K562 (cell line): ENCODE measurements around the gene SNRPA. TPM values are rescaled to one million over a fixed set of nuclear protein-coding genes. Genes with fewer than 3 reads are reported as not detected.

Experiments
- BCL6 ChIP-seq: fragments of 250-450 bp; sonication (Bioruptor Pico); IDR thresholded peaks from 2 replicates; pipeline ENCODE4 v1.4.0; 2020
- BCOR ChIP-seq: fragments of 450-650 bp; IDR thresholded peaks from 2 replicates; pipeline ENCODE4 v1.6.1; 2016
- CCNT2 ChIP-seq: IDR thresholded peaks from 2 replicates; pipeline ENCODE4 v1.6.1; 2011; ENCODE audit warnings: borderline replicate concordance, low read depth, mild to moderate bottlenecking, moderate library complexity, mixed read lengths, low read length; ENCODE audit not compliant: insufficient read length; ENCODE audit errors: extremely low read depth
- CXXC5 ChIP-seq: fragments of 250-450 bp; sonication (Bioruptor Pico); IDR thresholded peaks from 2 replicates; pipeline ENCODE4 v1.8.0; 2022; ENCODE audit warnings: inconsistent platforms, mild to moderate bottlenecking, moderate library complexity
- DNMT1 ChIP-seq: fragments of 450-650 bp; IDR thresholded peaks from 2 replicates; pipeline ENCODE4 v1.6.1; 2016; ENCODE audit warnings: antibody characterized with exemption, mild to moderate bottlenecking
- HIVEP1 ChIP-seq: fragments of 250-450 bp; sonication (Bioruptor Pico); IDR thresholded peaks from 2 replicates; pipeline ENCODE4 v1.4.0; 2020; ENCODE audit warnings: mild to moderate bottlenecking
- HMG20A ChIP-seq: fragments of 450-650 bp; formaldehyde crosslinking; conservative IDR thresholded peaks from 2 replicates; pipeline ENCODE4 v1.4.0; 2020; ENCODE audit warnings: mild to moderate bottlenecking, mixed read lengths
- JUNB ChIP-seq: fragments of 450-650 bp; formaldehyde crosslinking; conservative IDR thresholded peaks from 2 replicates; pipeline ENCODE4 v1.4.0; 2020; ENCODE audit warnings: mild to moderate bottlenecking
- MAFG ChIP-seq: fragments of 450-650 bp; conservative IDR thresholded peaks from 2 replicates; pipeline ENCODE4 v1.6.1; 2016; ENCODE audit warnings: missing genetic modification characterization, missing compliant biosample characterization
- NFIC ChIP-seq: fragments of 450-650 bp; IDR thresholded peaks from 2 replicates; pipeline ENCODE4 v1.6.1; 2017; ENCODE audit warnings: mild to moderate bottlenecking, inconsistent platforms
- PCBP2 ChIP-seq: fragments of 200-400 bp; formaldehyde crosslinking; IDR thresholded peaks from 2 replicates; pipeline ENCODE4 v1.6.1; 2018; ENCODE audit warnings: low read length, low read depth, mild to moderate bottlenecking, moderate library complexity; ENCODE audit not compliant: poor library complexity, severe bottlenecking
- SAFB ChIP-seq: fragments of 200-400 bp; formaldehyde crosslinking; IDR thresholded peaks from 2 replicates; pipeline ENCODE4 v1.6.1; 2017; ENCODE audit warnings: low read depth, low read length, borderline replicate concordance
- TAF1 ChIP-seq: IDR thresholded peaks from 2 replicates; pipeline ENCODE4 v1.6.1; 2011; ENCODE audit warnings: mild to moderate bottlenecking, low read length, moderate library complexity; ENCODE audit not compliant: insufficient read depth, control insufficient read depth, severe bottlenecking; ENCODE audit errors: extremely low read depth
- TEAD4 ChIP-seq, 2 experiments: sonication (generic) in 1 of 2; formaldehyde crosslinking in 1 of 2; IDR thresholded peaks; 2 replicates each; pipeline versions ENCODE4 v1.6.1 to v1.8.0; 2012 to 2022; ENCODE audit warnings: borderline replicate concordance in 1 of 2, inconsistent platforms in 1 of 2, low read length in 1 of 2, mild to moderate bottlenecking in 1 of 2, missing genetic modification reagents in 1 of 2
- TOE1 ChIP-seq, 2 experiments: fragments of 450-650 bp in 1 of 2; sonication (generic) in 1 of 2; formaldehyde crosslinking in 1 of 2; IDR thresholded peaks; 2 replicates each; pipeline versions ENCODE4 v1.7.1 to v1.8.0; 2016 to 2022; ENCODE audit warnings: borderline replicate concordance in 2 of 2, mild to moderate bottlenecking in 2 of 2, antibody characterized with exemption in 1 of 2, inconsistent platforms in 1 of 2, low read depth in 1 of 2, missing genetic modification reagents in 1 of 2, moderate library complexity in 1 of 2
- YBX1 ChIP-seq: fragments of 450-650 bp; IDR thresholded peaks from 2 replicates; pipeline ENCODE4 v1.7.1; 2016; ENCODE audit warnings: mild to moderate bottlenecking
- ZC3H4 ChIP-seq: sonication (generic); formaldehyde crosslinking; IDR thresholded peaks from 2 replicates; pipeline ENCODE4 v1.9.0; 2021; ENCODE audit warnings: missing genetic modification reagents, borderline replicate concordance
- ZKSCAN1 ChIP-seq: fragments of 150-350 bp; IDR thresholded peaks from 2 replicates; pipeline ENCODE4 v1.6.1; 2016; ENCODE audit warnings: low read depth, low read length
- ZNF785 ChIP-seq: fragments of 250-450 bp; sonication (Bioruptor Pico); IDR thresholded peaks from 2 replicates; pipeline ENCODE4 v1.4.0; 2020; ENCODE audit warnings: mild to moderate bottlenecking
- polyA plus RNA-seq, 8 experiments: library from polyadenylated mRNA; depleted of rRNA in 4 of 8; stranded (reverse) in 5 of 8; unstranded in 3 of 8; fragments of >200 nt; fragmentation: Nextera tagmentation in 2 of 8; fragmentation: Illumina TruSeq in 1 of 8; extraction: Ambion mirVana in 2 of 8; extraction: Trizol in 1 of 8; gene quantifications; 2 replicates each; pipeline versions ENCODE4 v1.2.1 to v1.2.3, GENCODE V29; 2011 to 2014; ENCODE audit warnings: inconsistent platforms in 1 of 8, missing spikeins in 1 of 8
- total RNA-seq, 7 experiments: library from RNA; depleted of rRNA in 6 of 7; stranded (reverse); fragments of >200 nt in 6 of 7; fragmentation: Illumina TruSeq in 2 of 7; extraction: Trizol in 2 of 7; gene quantifications; 2 replicates each; pipeline versions ENCODE4 v1.2.1 to v1.2.3, GENCODE V29; 2011 to 2021; ENCODE audit warnings: low replicate concordance in 1 of 7
- TF ChIP-seq, protein P1 (sequence below): fragments of 250-450 bp; sonication (Bioruptor Pico); IDR thresholded peaks from 2 replicates; pipeline ENCODE4 v1.5.0; 2021
- TF ChIP-seq, protein P2 (sequence below): IDR thresholded peaks from 2 replicates; pipeline ENCODE4 v1.6.1; 2011; ENCODE audit warnings: borderline replicate concordance, low read depth, mild to moderate bottlenecking, moderate library complexity, low read length; ENCODE audit not compliant: insufficient read depth, poor library complexity, severe bottlenecking
- TF ChIP-seq, protein P3 (sequence below): fragments of 450-650 bp; IDR thresholded peaks from 2 replicates; pipeline ENCODE4 v1.6.1; 2016; ENCODE audit warnings: missing biosample characterization, missing genetic modification characterization

The SNRPA gene
- total and polyA plus RNA-seq, 9 of the 15 experiments (the other 6 are each of a cell fraction or from before 2014, with no cell fraction given), result 16.3 to 311 (median 193) TPM

DNA sequence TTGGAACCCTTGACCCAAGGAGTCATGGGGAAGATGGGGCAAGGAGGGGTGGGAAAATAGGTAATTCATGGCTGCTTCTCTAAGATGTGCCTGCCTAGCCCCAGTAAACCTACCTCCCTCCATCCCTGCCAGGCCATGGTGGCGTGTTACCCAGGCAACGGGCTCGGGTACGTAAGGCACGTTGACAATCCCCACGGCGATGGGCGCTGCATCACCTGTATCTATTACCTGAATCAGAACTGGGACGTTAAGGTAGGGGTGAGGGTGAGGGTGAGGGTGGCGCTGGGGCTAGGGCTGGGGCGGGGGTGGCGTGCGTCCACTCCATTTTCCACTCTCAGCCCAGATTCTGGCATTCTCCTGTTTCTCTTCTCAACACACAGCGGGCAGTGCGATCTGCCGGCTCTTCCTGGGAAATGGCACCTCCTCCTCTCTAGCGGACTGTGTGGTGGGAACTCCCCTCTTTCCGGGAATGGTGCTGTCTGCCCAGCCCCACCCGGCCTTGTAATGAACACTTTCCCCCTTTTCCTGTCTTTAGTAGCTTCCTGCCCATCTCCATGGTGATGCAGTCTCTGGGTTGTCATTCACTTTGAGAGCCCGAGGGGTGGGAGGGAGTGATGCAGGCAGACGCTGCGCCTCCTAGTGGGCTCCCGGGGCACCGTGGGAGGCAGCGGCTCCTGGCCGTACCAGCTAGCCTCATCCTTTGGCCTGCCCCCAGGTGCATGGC, 55.6 kb downstream of the SNRPA start (continued):
- TF ChIP-seq, protein P1, sequence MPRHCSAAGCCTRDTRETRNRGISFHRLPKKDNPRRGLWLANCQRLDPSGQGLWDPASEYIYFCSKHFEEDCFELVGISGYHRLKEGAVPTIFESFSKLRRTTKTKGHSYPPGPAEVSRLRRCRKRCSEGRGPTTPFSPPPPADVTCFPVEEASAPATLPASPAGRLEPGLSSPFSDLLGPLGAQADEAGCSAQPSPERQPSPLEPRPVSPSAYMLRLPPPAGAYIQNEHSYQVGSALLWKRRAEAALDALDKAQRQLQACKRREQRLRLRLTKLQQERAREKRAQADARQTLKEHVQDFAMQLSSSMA (CRISPR knock-in tag), result no peak
- TF ChIP-seq DNMT1 (no peak), TOE1 (IDR thresholded peaks at IDR 0.05; ENCODE audit: borderline replicate concordance) (no peak), TOE1 (CRISPR knock-in tag; IDR thresholded peaks at IDR 0.05; ENCODE audit: borderline replicate concordance, low read depth) (no peak), ZC3H4 (CRISPR knock-in tag) (no peak), HMG20A (no peak), CCNT2 (no peak), ZNF785 (CRISPR knock-in tag) (no peak), JUNB (CRISPR knock-in tag) (no peak), BCL6 (CRISPR knock-in tag) (no peak), HIVEP1 (CRISPR knock-in tag) (no peak), TAF1 (no peak), SAFB (peak; percentile 19; the same call in 1 of the 2 replicates), ZKSCAN1 (no peak), BCOR (no peak), TEAD4 (IDR thresholded peaks at IDR 0.05; ENCODE audit: low read length) (no peak), TEAD4 (CRISPR knock-in tag; IDR thresholded peaks at IDR 0.05; ENCODE audit: borderline replicate concordance) (no peak), NFIC (peak; percentile 27; the same call in 1 of the 2 replicates), MAFG (tag) (no peak), YBX1 (no peak), PCBP2 (no peak), CXXC5 (CRISPR knock-in tag) (peak; percentile 33; the same call in 1 of the 2 replicates)
- TF ChIP-seq, protein P2, sequence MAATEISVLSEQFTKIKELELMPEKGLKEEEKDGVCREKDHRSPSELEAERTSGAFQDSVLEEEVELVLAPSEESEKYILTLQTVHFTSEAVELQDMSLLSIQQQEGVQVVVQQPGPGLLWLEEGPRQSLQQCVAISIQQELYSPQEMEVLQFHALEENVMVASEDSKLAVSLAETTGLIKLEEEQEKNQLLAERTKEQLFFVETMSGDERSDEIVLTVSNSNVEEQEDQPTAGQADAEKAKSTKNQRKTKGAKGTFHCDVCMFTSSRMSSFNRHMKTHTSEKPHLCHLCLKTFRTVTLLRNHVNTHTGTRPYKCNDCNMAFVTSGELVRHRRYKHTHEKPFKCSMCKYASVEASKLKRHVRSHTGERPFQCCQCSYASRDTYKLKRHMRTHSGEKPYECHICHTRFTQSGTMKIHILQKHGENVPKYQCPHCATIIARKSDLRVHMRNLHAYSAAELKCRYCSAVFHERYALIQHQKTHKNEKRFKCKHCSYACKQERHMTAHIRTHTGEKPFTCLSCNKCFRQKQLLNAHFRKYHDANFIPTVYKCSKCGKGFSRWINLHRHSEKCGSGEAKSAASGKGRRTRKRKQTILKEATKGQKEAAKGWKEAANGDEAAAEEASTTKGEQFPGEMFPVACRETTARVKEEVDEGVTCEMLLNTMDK, result peak; percentile 98
- TF ChIP-seq, protein P3, sequence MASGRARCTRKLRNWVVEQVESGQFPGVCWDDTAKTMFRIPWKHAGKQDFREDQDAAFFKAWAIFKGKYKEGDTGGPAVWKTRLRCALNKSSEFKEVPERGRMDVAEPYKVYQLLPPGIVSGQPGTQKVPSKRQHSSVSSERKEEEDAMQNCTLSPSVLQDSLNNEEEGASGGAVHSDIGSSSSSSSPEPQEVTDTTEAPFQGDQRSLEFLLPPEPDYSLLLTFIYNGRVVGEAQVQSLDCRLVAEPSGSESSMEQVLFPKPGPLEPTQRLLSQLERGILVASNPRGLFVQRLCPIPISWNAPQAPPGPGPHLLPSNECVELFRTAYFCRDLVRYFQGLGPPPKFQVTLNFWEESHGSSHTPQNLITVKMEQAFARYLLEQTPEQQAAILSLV, result no peak
